Measurements from ENCODE around the gene CCNE1. TPM values are rescaled to one million over a fixed set of nuclear protein-coding genes. Genes with fewer than 3 reads are reported as not detected.
"Not testable (repeated sequence)": the region's sequence is repeated elsewhere in the genome, so short reads cannot be mapped to it uniquely, and the experiment has no call there.

The CCNE1 gene
- total RNA-seq, 2 donors from 2014 or later: 1.6 to 8.0 TPM

GRCh38 chr19:29819986-29820385, 8.2 kb downstream of the CCNE1 start:
- no peaks in the 10 kb centered on the region for H3K36me3 ChIP-seq
- intact Hi-C loops (cut with DNase I): no loop called here

GRCh38 chr19:29823581-29824330, 12.0 kb downstream of the CCNE1 start:
- H3K36me3 ChIP-seq: no peaks in the 10 kb centered on the region
- 92% methylated on average over 20 of the region's 20 CpGs for WGBS
- H3K4me1 ChIP-seq (replicated peaks): no peaks in the 10 kb centered on the region
- H3K27me3 ChIP-seq (replicated peaks; ENCODE audit: insufficient read depth): no peaks in the 10 kb centered on the region
- H3K4me3 ChIP-seq: no peak overlapping the region
- no peak for TF ChIP-seq CTCF (IDR thresholded peaks at IDR 0.05)
- no peak for TF ChIP-seq POLR2AphosphoS5 (IDR thresholded peaks at IDR 0.05)
- TF ChIP-seq POLR2A (IDR thresholded peaks at IDR 0.05): no peak
- intact Hi-C loops (cut with DNase I): no loop called here
- H3K27ac ChIP-seq: no peak overlapping the region
- DNase-seq (ENCODE audit: low spot score): no peak
- no peaks in the 10 kb centered on the region for H3K9me3 ChIP-seq

More at GRCh38 chr19:29819986-29820385, 8.2 kb downstream of the CCNE1 start:
- Histone ChIP-seq H3K27me3 (replicated peaks; ENCODE audit: insufficient read depth) (no peaks in the 10 kb centered on the region), H3K4me3 (no peak overlapping the region), H3K9me3 (no peaks in the 10 kb centered on the region), H3K4me1 (replicated peaks) (no peaks in the 10 kb centered on the region), H3K27ac (no peak overlapping the region)
- WGBS: 94% methylated on average over 6 of the region's 6 CpGs
- DNase-seq (ENCODE audit: low spot score): no peak
- TF ChIP-seq CTCF (IDR thresholded peaks at IDR 0.05): no peak

DNA sequence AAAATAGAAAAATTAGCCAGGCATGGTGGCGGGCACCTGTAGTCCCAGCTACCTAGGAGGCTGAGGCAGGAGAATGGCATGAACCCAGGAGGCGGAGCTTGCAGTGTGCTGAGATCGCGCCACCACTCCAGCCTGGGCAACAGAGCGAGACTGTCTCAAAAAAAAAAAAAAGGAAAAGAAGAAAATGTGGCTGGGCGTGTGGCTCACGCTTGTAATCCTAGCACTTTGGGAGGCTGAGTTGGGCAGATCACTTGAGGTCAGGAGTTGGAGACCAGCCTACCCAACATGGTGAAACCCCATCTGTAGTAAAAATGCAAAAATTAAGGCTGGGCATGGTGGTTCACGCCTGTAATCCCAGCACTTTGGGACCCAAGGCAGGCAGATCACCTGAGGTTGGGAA, 13.5 kb downstream of the CCNE1 start:
- intact Hi-C loops (cut with DNase I); H3K27ac ChIP-seq; H3K27me3 ChIP-seq (replicated peaks; ENCODE audit: insufficient read depth); H3K9me3 ChIP-seq; H3K4me3 ChIP-seq; H3K36me3 ChIP-seq; H3K4me1 ChIP-seq (replicated peaks); DNase-seq (ENCODE audit: low spot score): not testable (repeated sequence)
- 99% methylated on average over 8 of the region's 8 CpGs for WGBS

DNA sequence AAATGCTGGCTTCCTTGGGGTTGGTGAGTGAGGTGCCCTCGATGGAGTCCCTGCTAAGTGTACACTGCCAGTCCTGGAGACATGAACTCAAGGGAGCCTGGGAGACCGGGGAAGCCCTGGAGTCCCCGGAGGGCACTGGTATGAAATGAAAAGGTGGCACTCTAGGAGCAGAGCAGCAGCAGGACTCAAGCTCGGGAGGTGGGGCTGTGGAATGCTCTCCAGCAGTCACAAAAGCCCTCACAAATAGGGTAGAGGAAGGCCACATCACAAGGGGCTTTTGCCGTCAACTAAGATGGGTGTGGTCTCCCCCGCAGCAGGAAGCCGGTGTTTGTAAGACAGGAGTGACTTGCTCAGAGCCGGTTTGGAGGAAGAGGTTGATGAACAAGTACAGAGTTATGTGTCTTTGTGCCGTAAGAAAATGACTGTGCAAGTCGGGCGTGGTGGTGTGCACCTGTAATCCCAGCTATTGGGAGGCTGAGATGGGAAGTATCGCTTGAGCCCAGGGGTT, 19.3 kb downstream of the CCNE1 start:
- DNase-seq (ENCODE audit: low spot score): no peak
- TF ChIP-seq POLR2AphosphoS5 (IDR thresholded peaks at IDR 0.05) (no peak), POLR2A (IDR thresholded peaks at IDR 0.05) (no peak), CTCF (IDR thresholded peaks at IDR 0.05) (no peak)
- Histone ChIP-seq H3K27ac (no peak overlapping the region), H3K9me3 (no peaks in the 10 kb centered on the region), H3K4me3 (no peak overlapping the region), H3K27me3 (replicated peaks; ENCODE audit: insufficient read depth) (no peaks in the 10 kb centered on the region), H3K4me1 (replicated peaks) (no peaks in the 10 kb centered on the region), H3K36me3 (no peaks in the 10 kb centered on the region)
- intact Hi-C loops (cut with DNase I): no loop called here
- 45% methylated on average over 12 of the region's 12 CpGs for WGBS

- WGBS: 76% methylated on average over 9 of the region's 9 CpGs
- DNase-seq (ENCODE audit: low spot score): no peak
- intact Hi-C loops (cut with DNase I): no loop called here
Measured at GRCh38 chr19:29831686-29832085, 19.9 kb downstream of the CCNE1 start.

More at GRCh38 chr19:29831686-29832085, 19.9 kb downstream of the CCNE1 start:
- H3K27ac ChIP-seq: no peak overlapping the region
- H3K36me3 ChIP-seq: no peaks in the 10 kb centered on the region
- no peaks in the 10 kb centered on the region for H3K27me3 ChIP-seq (replicated peaks; ENCODE audit: insufficient read depth)
- H3K4me1 ChIP-seq (replicated peaks): no peaks in the 10 kb centered on the region
- no peak for TF ChIP-seq CTCF (IDR thresholded peaks at IDR 0.05)
- TF ChIP-seq POLR2A (IDR thresholded peaks at IDR 0.05): no peak
- no peak for TF ChIP-seq POLR2AphosphoS5 (IDR thresholded peaks at IDR 0.05)
- H3K4me3 ChIP-seq: no peak overlapping the region
- no peaks in the 10 kb centered on the region for H3K9me3 ChIP-seq
